ENCODE measurements around the gene VWC2L. TPM values are rescaled to one million over a fixed set of nuclear protein-coding genes. Genes with fewer than 3 reads are reported as not detected.

The VWC2L gene
- total RNA-seq, 1 experiment from 2014 or later: not detected

- no peak overlapping the region for H3K4me3 ChIP-seq (ENCODE audit: insufficient read depth, low read depth, low read length)
- H3K36me3 ChIP-seq (replicated peaks; ENCODE audit: control insufficient read depth, insufficient read depth, low read length): no peaks in the 10 kb centered on the region
- DNase-seq: no peak
- H3K27me3 ChIP-seq (ENCODE audit: control insufficient read depth, insufficient read depth, low read length): no peaks in the 10 kb centered on the region
These were observed 163.4 kb downstream of the VWC2L start for GRCh38 chr2:214574084-214574781.

GRCh38 chr2:214575030-214575429, 164.2 kb downstream of the VWC2L start:
- DNase-seq: no peak
- Histone ChIP-seq H3K4me3 (ENCODE audit: insufficient read depth, low read depth, low read length) (no peak overlapping the region), H3K36me3 (replicated peaks; ENCODE audit: control insufficient read depth, insufficient read depth, low read length) (no peaks in the 10 kb centered on the region)

GRCh38 chr2:214575465-214575864, 164.6 kb downstream of the VWC2L start:
- no peak for DNase-seq

More at GRCh38 chr2:214575030-214575429, 164.2 kb downstream of the VWC2L start:
- H3K27me3 ChIP-seq (ENCODE audit: control insufficient read depth, insufficient read depth, low read length): no peaks in the 10 kb centered on the region

GRCh38 chr2:214577769-214578168, 166.9 kb downstream of the VWC2L start:
- H3K36me3 ChIP-seq (replicated peaks; ENCODE audit: control insufficient read depth, insufficient read depth, low read length): no peaks in the 10 kb centered on the region
- DNase-seq: no peak

More at GRCh38 chr2:214575465-214575864, 164.6 kb downstream of the VWC2L start:
- Histone ChIP-seq H3K36me3 (replicated peaks; ENCODE audit: control insufficient read depth, insufficient read depth, low read length) (no peaks in the 10 kb centered on the region), H3K4me3 (ENCODE audit: insufficient read depth, low read depth, low read length) (no peak overlapping the region), H3K27me3 (ENCODE audit: control insufficient read depth, insufficient read depth, low read length) (no peaks in the 10 kb centered on the region)

GRCh38 chr2:214578442-214578841, 167.6 kb downstream of the VWC2L start:
- Histone ChIP-seq H3K36me3 (replicated peaks; ENCODE audit: control insufficient read depth, insufficient read depth, low read length) (no peaks in the 10 kb centered on the region), H3K4me3 (ENCODE audit: insufficient read depth, low read depth, low read length) (no peak overlapping the region), H3K27me3 (ENCODE audit: control insufficient read depth, insufficient read depth, low read length) (no peaks in the 10 kb centered on the region)
- DNase-seq: no peak

More at GRCh38 chr2:214577769-214578168, 166.9 kb downstream of the VWC2L start:
- H3K4me3 ChIP-seq (ENCODE audit: insufficient read depth, low read depth, low read length): no peak overlapping the region
- no peaks in the 10 kb centered on the region for H3K27me3 ChIP-seq (ENCODE audit: control insufficient read depth, insufficient read depth, low read length)

GRCh38 chr2:214579035-214579434, 168.2 kb downstream of the VWC2L start:
- H3K36me3 ChIP-seq (replicated peaks; ENCODE audit: control insufficient read depth, insufficient read depth, low read length): no peaks in the 10 kb centered on the region
- no peak overlapping the region for H3K4me3 ChIP-seq (ENCODE audit: insufficient read depth, low read depth, low read length)
- DNase-seq: no peak
- no peaks in the 10 kb centered on the region for H3K27me3 ChIP-seq (ENCODE audit: control insufficient read depth, insufficient read depth, low read length)

- peaks cover 14% of the 10 kb centered on the region for H3K27me3 ChIP-seq (ENCODE audit: control insufficient read depth, insufficient read depth, low read length)
- no peak overlapping the region for H3K4me3 ChIP-seq (ENCODE audit: insufficient read depth, low read depth, low read length)
- DNase-seq: peak; percentile 7
- H3K36me3 ChIP-seq (replicated peaks; ENCODE audit: control insufficient read depth, insufficient read depth, low read length): no peaks in the 10 kb centered on the region
These were observed 176.6 kb downstream of the VWC2L start for GRCh38 chr2:214587442-214587841.

GRCh38 chr2:214591366-214591765, 180.5 kb downstream of the VWC2L start:
- H3K4me3 ChIP-seq (ENCODE audit: insufficient read depth, low read depth, low read length): no peak overlapping the region
- no peak for DNase-seq
- no peaks in the 10 kb centered on the region for H3K36me3 ChIP-seq (replicated peaks; ENCODE audit: control insufficient read depth, insufficient read depth, low read length)
- peaks cover 35% of the 10 kb centered on the region for H3K27me3 ChIP-seq (ENCODE audit: control insufficient read depth, insufficient read depth, low read length)

GRCh38 chr2:214592011-214592410, 181.2 kb downstream of the VWC2L start:
- Histone ChIP-seq H3K27me3 (ENCODE audit: control insufficient read depth, insufficient read depth, low read length) (peaks cover 41% of the 10 kb centered on the region), H3K36me3 (replicated peaks; ENCODE audit: control insufficient read depth, insufficient read depth, low read length) (no peaks in the 10 kb centered on the region), H3K4me3 (ENCODE audit: insufficient read depth, low read depth, low read length) (no peak overlapping the region)
- DNase-seq: no peak

GRCh38 chr2:214593727-214594126, 182.9 kb downstream of the VWC2L start:
- peak; percentile 7 for DNase-seq

GRCh38 chr2:214601852-214602633, 191.2 kb downstream of the VWC2L start:
- no peak for DNase-seq

More at GRCh38 chr2:214593727-214594126, 182.9 kb downstream of the VWC2L start:
- peaks cover 47% of the 10 kb centered on the region for H3K27me3 ChIP-seq (ENCODE audit: control insufficient read depth, insufficient read depth, low read length)
- H3K36me3 ChIP-seq (replicated peaks; ENCODE audit: control insufficient read depth, insufficient read depth, low read length): no peaks in the 10 kb centered on the region
- H3K4me3 ChIP-seq (ENCODE audit: insufficient read depth, low read depth, low read length): no peak overlapping the region

GRCh38 chr2:214604861-214605260, 194.0 kb downstream of the VWC2L start:
- H3K27me3 ChIP-seq (ENCODE audit: control insufficient read depth, insufficient read depth, low read length): peaks cover 3% of the 10 kb centered on the region; the same call in 1 of the 2 replicates
- H3K36me3 ChIP-seq (replicated peaks; ENCODE audit: control insufficient read depth, insufficient read depth, low read length): no peaks in the 10 kb centered on the region
- no peak overlapping the region for H3K4me3 ChIP-seq (ENCODE audit: insufficient read depth, low read depth, low read length)
- no peak for DNase-seq

More at GRCh38 chr2:214601852-214602633, 191.2 kb downstream of the VWC2L start:
- no peaks in the 10 kb centered on the region for H3K36me3 ChIP-seq (replicated peaks; ENCODE audit: control insufficient read depth, insufficient read depth, low read length)
- peaks cover 11% of the 10 kb centered on the region for H3K27me3 ChIP-seq (ENCODE audit: control insufficient read depth, insufficient read depth, low read length)
- no peak overlapping the region for H3K4me3 ChIP-seq (ENCODE audit: insufficient read depth, low read depth, low read length)

GRCh38 chr2:214607051-214607450, 196.2 kb downstream of the VWC2L start:
- no peaks in the 10 kb centered on the region for H3K27me3 ChIP-seq (ENCODE audit: control insufficient read depth, insufficient read depth, low read length)
- no peak for DNase-seq
- H3K36me3 ChIP-seq (replicated peaks; ENCODE audit: control insufficient read depth, insufficient read depth, low read length): no peaks in the 10 kb centered on the region
- no peak overlapping the region for H3K4me3 ChIP-seq (ENCODE audit: insufficient read depth, low read depth, low read length)

GRCh38 chr2:214611015-214611414, 200.2 kb downstream of the VWC2L start:
- Histone ChIP-seq H3K27me3 (ENCODE audit: control insufficient read depth, insufficient read depth, low read length) (no peaks in the 10 kb centered on the region), H3K4me3 (ENCODE audit: insufficient read depth, low read depth, low read length) (no peak overlapping the region), H3K36me3 (replicated peaks; ENCODE audit: control insufficient read depth, insufficient read depth, low read length) (no peaks in the 10 kb centered on the region)
- no peak for DNase-seq
